GM18870 (cell line): ENCODE data around the gene YBX2.

Experiments used
- ATAC-seq: cut with Tn5 transposase; IDR thresholded peaks from one replicate; pipeline ENCODE4 v1.9.1; 2021; ENCODE audit warnings: moderate library complexity; ENCODE audit not compliant: unreplicated experiment

The YBX2 gene

GRCh38 chr17:7323731-7324437, 29.4 kb upstream of the YBX2 start:
- ATAC-seq, result no peak

GRCh38 chr17:7322520-7323194, 28.2 kb upstream of the YBX2 start:
- ATAC-seq, result no peak

- ATAC-seq, result no peak
These were observed 27.0 kb upstream of the YBX2 start for GRCh38 chr17:7321466-7321865.

- ATAC-seq, result no peak
These were observed 23.9 kb upstream of the YBX2 start for GRCh38 chr17:7318121-7318860.

GRCh38 chr17:7317161-7317803, 22.8 kb upstream of the YBX2 start:
- no peak for ATAC-seq

GRCh38 chr17:7315570-7316235, 21.3 kb upstream of the YBX2 start:
- no peak for ATAC-seq

- ATAC-seq, result no peak
These were observed 20.5 kb upstream of the YBX2 start, which contains the start of gene GPS2 for GRCh38 chr17:7314719-7315569. TSS of gene GPS2 (minus strand) at chr17:7315360. CDS start at chr17:7315052, 308 bp downstream.

GRCh38 chr17:7313890-7314718, 19.7 kb upstream of the YBX2 start:
- no peak for ATAC-seq

- no peak for ATAC-seq
These were observed 18.9 kb upstream of the YBX2 start for GRCh38 chr17:7313088-7313889.

- ATAC-seq, result no peak
These were observed 18.1 kb upstream of the YBX2 start for GRCh38 chr17:7312432-7313087.

- ATAC-seq, result no peak
These were observed 16.8 kb upstream of the YBX2 start for GRCh38 chr17:7311110-7311705.

GRCh38 chr17:7309628-7310027, 15.2 kb upstream of the YBX2 start:
- no peak for ATAC-seq

- ATAC-seq, result no peak
These were observed 14.4 kb upstream of the YBX2 start for GRCh38 chr17:7308625-7309433.

- ATAC-seq, result no peak
These were observed 13.5 kb upstream of the YBX2 start for GRCh38 chr17:7307686-7308624.

- peak; percentile 73 for ATAC-seq
These were observed 12.7 kb upstream of the YBX2 start, which contains the start of gene EIF5A for GRCh38 chr17:7306911-7307685. TSS of gene EIF5A (plus strand) at chr17:7307628. CDS start at chr17:7309636, 2,008 bp downstream.
